ENCODE measurements around the gene CTPS1.

DNA sequence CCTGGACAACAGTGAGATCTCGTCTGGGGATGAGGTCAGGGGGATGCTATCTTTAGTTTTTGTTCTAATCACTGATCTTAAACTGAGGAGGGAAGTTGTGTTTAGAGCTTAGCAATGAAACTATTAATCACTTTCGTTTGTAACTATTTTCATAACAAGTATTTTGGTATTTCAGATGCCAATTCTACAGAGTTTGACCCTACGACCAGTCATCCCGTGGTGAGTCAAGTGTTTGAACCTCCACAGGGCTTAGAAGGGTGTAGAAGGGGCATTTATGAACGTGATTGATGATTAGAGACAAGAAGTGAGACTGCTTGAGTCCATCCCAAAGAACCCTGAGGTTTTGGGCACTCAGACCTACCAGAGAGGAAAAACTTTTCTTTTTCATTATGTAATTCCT, 26.4 kb downstream of the CTPS1 start:
- TF ChIP-seq TCF4 (CRISPR knock-in tag; IDR thresholded peaks at IDR 0.05; ENCODE audit: borderline replicate concordance) (no peak), ZFP30 (CRISPR knock-in tag; IDR thresholded peaks at IDR 0.05) (no peak), ZNF70 (CRISPR knock-in tag; IDR thresholded peaks at IDR 0.05) (no peak), ZFP3 (CRISPR knock-in tag; IDR thresholded peaks at IDR 0.05) (no peak), ZNF8 (CRISPR knock-in tag; IDR thresholded peaks at IDR 0.05) (no peak), ZC3H10 (CRISPR knock-in tag; IDR thresholded peaks at IDR 0.05) (no peak)
- TF ChIP-seq, protein P1, sequence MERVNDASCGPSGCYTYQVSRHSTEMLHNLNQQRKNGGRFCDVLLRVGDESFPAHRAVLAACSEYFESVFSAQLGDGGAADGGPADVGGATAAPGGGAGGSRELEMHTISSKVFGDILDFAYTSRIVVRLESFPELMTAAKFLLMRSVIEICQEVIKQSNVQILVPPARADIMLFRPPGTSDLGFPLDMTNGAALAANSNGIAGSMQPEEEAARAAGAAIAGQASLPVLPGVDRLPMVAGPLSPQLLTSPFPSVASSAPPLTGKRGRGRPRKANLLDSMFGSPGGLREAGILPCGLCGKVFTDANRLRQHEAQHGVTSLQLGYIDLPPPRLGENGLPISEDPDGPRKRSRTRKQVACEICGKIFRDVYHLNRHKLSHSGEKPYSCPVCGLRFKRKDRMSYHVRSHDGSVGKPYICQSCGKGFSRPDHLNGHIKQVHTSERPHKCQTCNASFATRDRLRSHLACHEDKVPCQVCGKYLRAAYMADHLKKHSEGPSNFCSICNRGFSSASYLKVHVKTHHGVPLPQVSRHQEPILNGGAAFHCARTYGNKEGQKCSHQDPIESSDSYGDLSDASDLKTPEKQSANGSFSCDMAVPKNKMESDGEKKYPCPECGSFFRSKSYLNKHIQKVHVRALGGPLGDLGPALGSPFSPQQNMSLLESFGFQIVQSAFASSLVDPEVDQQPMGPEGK (CRISPR knock-in tag; IDR thresholded peaks at IDR 0.05; ENCODE audit: borderline replicate concordance) = no peak
- TF ChIP-seq, protein P2, sequence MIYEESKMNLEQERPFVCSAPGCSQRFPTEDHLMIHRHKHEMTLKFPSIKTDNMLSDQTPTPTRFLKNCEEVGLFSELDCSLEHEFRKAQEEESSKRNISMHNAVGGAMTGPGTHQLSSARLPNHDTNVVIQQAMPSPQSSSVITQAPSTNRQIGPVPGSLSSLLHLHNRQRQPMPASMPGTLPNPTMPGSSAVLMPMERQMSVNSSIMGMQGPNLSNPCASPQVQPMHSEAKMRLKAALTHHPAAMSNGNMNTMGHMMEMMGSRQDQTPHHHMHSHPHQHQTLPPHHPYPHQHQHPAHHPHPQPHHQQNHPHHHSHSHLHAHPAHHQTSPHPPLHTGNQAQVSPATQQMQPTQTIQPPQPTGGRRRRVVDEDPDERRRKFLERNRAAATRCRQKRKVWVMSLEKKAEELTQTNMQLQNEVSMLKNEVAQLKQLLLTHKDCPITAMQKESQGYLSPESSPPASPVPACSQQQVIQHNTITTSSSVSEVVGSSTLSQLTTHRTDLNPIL (CRISPR knock-in tag; IDR thresholded peaks at IDR 0.05; ENCODE audit: low read depth) = no peak

Measured in SK-N-SH treated with all-trans-retinoic acid at 6 μM for 48 hours (cell line).